Activated T-cell treated with anti-CD3 and anti-CD28 coated beads, Interleukin-2, amount 50 U/mL, for 24 hours (primary cell): Measurements from ENCODE around the gene PRM1.
A peak's percentile ranks its signal among the peaks of the same experiment; 100 is the strongest.

Source experiments
- DNase-seq: peaks from one replicate; pipeline ENCODE4 v3.0.0-alpha.2; 2020
- H3K27ac Mint-ChIP-seq: 2 replicates; pipeline ENCODE4 v1.8.0; 2020; ENCODE audit warnings: mild to moderate bottlenecking, mixed read lengths
- H3K27me3 Mint-ChIP-seq: 2 replicates; pipeline ENCODE4 v1.8.0; 2020; ENCODE audit warnings: mixed read lengths
- H3K36me3 Mint-ChIP-seq: 2 replicates; pipeline ENCODE4 v1.8.0; 2020; ENCODE audit warnings: low read depth, mixed read lengths
- H3K4me1 Mint-ChIP-seq: 2 replicates; pipeline ENCODE4 v1.8.0; 2020; ENCODE audit warnings: low read depth, mixed read lengths
- H3K4me3 Mint-ChIP-seq: 2 replicates; pipeline ENCODE4 v1.8.0; 2020; ENCODE audit warnings: mild to moderate bottlenecking, moderate library complexity, mixed read lengths
- H3K9me3 Mint-ChIP-seq: 2 replicates; pipeline ENCODE4 v1.8.0; 2020; ENCODE audit warnings: mixed read lengths

PRM1 gene

DNA sequence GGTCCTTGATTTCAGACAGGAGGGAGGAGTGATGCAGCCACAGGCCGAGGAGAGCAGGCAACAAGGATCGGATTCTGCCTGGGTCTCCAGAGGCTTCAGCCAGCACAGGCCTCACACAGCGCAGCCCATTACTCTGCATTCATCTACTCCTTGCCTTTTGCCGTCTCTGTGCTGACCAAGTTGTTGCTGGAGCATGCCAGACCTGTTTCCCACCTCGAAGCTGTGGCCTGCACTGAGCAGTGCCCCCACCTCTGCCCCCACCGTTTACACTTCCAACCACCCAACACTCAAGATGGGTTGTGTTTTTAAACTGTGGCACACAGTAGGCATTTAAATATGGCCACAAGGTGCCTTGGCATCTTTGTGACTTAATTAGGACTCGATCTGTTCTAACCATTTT is 6.2 kb downstream of the PRM1 start:
- Mint-ChIP-seq H3K27ac (no peak overlapping the region), H3K4me1 (no peaks in the 10 kb centered on the region), H3K4me3 (no peak overlapping the region), H3K9me3 (no peaks in the 10 kb centered on the region), H3K27me3 (no peaks in the 10 kb centered on the region), H3K36me3 (no peaks in the 10 kb centered on the region)
- DNase-seq, result no peak

DNA sequence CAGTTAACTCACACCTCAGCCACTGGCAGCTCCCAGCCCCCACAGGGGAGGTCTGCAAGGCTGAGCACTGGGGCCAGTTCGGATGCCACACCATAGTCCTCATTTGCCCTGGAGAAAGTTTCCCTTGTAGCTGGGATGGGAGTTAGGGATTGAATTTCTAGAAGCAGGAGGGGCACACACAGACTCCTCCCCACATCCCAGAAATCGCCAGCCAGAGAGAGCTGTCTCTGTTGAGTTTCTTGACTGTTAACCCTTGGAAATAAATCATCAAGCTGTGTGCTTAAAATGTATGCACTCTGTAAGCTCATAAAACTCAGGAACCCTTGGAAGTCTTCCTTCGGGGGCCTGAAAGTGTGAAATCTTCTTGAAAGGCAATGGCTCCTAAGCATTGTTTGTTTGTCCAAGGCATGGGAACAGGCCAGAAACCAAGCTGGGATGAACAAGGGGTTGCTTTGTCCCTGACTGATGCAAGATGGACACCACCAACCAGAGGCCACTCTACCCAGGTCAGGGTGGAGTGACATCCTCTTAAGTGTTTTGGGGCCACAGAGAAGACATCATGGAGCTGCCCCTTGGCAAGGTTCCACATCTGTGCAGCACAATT is 7.3 kb downstream of the PRM1 start:
- H3K27ac Mint-ChIP-seq, result no peak overlapping the region
- H3K27me3 Mint-ChIP-seq, result no peaks in the 10 kb centered on the region
- H3K36me3 Mint-ChIP-seq, result no peaks in the 10 kb centered on the region
- no peak overlapping the region for H3K4me3 Mint-ChIP-seq
- H3K9me3 Mint-ChIP-seq, result no peaks in the 10 kb centered on the region
- no peaks in the 10 kb centered on the region for H3K4me1 Mint-ChIP-seq
- DNase-seq, result no peak

- Mint-ChIP-seq H3K27me3 (no peaks in the 10 kb centered on the region), H3K36me3 (no peaks in the 10 kb centered on the region), H3K4me1 (no peaks in the 10 kb centered on the region), H3K9me3 (no peaks in the 10 kb centered on the region), H3K4me3 (no peak within 1 kb of the TSS), H3K27ac (no peak within 1 kb of the TSS)
- no peak for DNase-seq
Measured at GRCh38 chr16:11272921-11273720, 8.0 kb downstream of the PRM1 start, which contains the start of gene PRM3. PRM3 (minus strand) TSS chr16:11273629; CDS start chr16:11273595, 34 bp downstream.

DNA sequence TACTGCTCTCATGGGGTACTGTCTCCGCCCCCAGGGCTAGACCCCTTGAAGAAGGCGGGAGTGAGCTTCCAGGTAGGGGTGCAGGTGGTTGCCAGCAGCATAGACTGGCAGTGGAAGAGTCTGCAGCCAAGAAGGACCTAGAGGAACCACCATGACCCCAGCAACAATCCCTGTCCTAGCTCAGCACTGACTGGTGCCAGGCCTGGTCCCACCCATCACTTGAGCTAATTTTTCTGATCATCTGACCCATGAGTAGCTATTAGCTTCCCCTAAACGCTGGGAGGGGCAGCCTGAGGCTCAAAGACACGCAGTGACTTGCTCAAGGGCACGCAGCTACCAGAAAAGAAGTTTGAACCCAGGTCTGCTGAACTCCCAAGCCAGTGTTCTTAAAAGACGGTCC is 8.6 kb downstream of the PRM1 start:
- H3K4me1 Mint-ChIP-seq, result no peaks in the 10 kb centered on the region
- no peak for DNase-seq
- H3K36me3 Mint-ChIP-seq, result no peaks in the 10 kb centered on the region
- no peak overlapping the region for H3K27ac Mint-ChIP-seq
- H3K27me3 Mint-ChIP-seq, result no peaks in the 10 kb centered on the region
- no peak overlapping the region for H3K4me3 Mint-ChIP-seq
- no peaks in the 10 kb centered on the region for H3K9me3 Mint-ChIP-seq

DNA sequence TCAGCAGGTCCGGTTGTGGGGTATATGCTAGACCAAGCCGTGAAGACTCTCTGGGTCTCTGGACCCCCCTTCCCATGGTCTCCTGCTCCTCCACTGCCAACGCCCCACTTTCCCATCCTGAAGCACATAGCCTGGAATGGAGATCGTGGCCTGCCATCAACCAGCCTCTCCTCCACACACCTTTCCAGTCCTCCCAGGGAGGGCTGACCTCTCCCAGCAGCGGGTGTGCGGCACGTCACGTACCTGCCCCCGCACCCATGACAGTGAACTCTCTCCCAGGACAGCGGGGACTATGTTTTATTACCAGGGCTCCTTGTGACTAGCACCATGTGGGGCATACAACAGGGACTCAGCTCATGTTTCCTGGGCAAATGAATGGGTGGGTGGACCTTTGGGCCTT is 9.5 kb downstream of the PRM1 start:
- Mint-ChIP-seq H3K27me3 (no peaks in the 10 kb centered on the region), H3K36me3 (no peaks in the 10 kb centered on the region), H3K9me3 (no peaks in the 10 kb centered on the region)

DNA sequence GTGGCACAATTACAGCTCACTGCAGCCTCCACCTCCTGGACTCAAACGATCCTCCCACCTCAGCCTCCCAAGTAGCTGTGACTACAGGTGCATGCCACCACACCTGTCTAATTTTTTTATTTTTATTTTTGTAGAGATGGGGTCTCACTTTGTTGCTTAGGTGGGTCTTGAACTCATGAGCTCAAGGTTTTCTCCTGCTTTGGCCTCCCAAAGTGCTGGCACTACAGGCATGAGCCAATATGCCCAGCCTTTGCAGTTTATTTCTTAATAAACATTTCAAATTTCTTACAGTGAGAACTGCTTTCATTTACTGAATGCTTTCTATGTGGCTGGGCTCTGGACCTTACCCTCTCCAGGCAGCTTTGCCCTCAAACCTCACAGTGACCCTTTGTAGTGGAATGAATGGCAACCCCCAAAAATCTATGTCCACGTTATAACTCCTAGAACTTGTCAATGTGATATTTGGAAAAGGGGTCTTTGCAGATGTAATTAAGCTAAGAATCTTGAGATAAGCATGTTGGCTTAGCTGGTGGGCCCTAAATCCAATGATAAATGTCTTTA is 10.4 kb downstream of the PRM1 start:
- peaks cover under 1% of the 10 kb centered on the region for H3K4me1 Mint-ChIP-seq
- no peak overlapping the region for H3K27ac Mint-ChIP-seq
- no peaks in the 10 kb centered on the region for H3K27me3 Mint-ChIP-seq
- H3K4me3 Mint-ChIP-seq, result no peak overlapping the region
- no peak for DNase-seq
- no peaks in the 10 kb centered on the region for H3K36me3 Mint-ChIP-seq
- H3K9me3 Mint-ChIP-seq, result no peaks in the 10 kb centered on the region

More for the DNA sequence above, 9.5 kb downstream of the PRM1 start:
- no peak for DNase-seq
- Mint-ChIP-seq H3K4me3 (no peak overlapping the region), H3K4me1 (no peaks in the 10 kb centered on the region), H3K27ac (no peak overlapping the region)

GRCh38 chr16:11268921-11269375 is 12.2 kb downstream of the PRM1 start, which contains the start of gene TNP2:
TNP2 (minus strand) TSS chr16:11269325; CDS start chr16:11269262, 63 bp downstream.
- H3K27ac Mint-ChIP-seq, result no peak within 1 kb of the TSS
- no peak for DNase-seq
- no peaks in the 10 kb centered on the region for H3K36me3 Mint-ChIP-seq
- H3K4me3 Mint-ChIP-seq, result no peak within 1 kb of the TSS
- no peaks in the 10 kb centered on the region for H3K27me3 Mint-ChIP-seq
- no peaks in the 10 kb centered on the region for H3K9me3 Mint-ChIP-seq
- peaks cover 15% of the 10 kb centered on the region for H3K4me1 Mint-ChIP-seq

DNA sequence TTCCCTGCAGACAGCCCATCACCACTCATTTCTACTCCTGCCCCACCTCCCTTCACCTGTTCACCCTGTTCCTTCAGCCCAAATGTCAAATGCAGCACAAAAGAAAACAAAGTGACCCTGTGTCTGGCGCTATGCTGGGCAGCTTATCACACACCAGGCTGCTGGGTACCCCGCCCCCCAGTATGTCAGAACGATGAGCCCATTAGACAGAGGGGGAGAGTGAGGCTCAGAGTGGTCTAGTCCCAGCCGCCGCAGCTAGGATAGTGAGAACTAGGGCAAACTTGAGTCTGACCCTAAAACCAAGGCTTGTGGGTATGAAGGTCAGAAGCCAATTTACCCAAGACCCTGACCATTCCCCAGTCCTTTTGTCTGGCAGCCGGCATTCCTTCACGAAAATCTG is 16.0 kb downstream of the PRM1 start:
- no peak for DNase-seq
- no peaks in the 10 kb centered on the region for H3K9me3 Mint-ChIP-seq
- H3K4me3 Mint-ChIP-seq, result no peak overlapping the region
- H3K4me1 Mint-ChIP-seq, result peaks cover 37% of the 10 kb centered on the region
- no peaks in the 10 kb centered on the region for H3K27me3 Mint-ChIP-seq
- H3K36me3 Mint-ChIP-seq, result no peaks in the 10 kb centered on the region
- no peak overlapping the region for H3K27ac Mint-ChIP-seq

DNA sequence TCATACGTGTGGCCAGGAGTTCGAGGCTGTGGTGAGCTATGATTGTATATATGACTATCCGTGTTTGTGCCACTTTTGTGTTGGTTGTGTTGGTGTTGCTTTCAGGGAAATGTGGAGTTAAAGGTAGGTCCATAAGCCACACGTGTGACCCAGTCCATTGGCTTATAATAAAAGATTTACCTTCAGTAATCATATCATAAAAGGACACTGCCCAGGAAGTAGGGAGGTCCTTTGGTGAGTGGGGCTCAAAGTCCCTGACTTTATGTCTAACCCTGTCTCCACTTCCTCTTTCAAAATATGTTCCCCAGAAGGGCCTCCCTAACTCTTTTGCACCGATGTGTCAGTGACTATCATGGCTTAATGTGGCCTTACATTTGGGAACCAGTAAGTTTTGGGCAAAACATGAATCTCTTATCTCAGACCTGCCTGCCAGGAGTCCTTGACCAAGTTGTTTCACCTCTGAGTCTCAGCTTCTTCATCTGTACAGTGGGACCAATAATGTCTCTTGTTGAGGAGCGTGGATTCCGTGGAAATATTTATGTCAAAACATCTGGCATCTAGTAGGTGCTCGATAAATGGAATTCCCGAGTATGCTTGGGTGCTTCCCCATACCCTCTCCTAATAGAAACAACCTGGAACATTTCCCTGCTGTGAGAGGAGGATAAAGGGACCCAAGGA is 16.8 kb downstream of the PRM1 start:
- H3K36me3 Mint-ChIP-seq, result no peaks in the 10 kb centered on the region
- peaks cover 42% of the 10 kb centered on the region for H3K4me1 Mint-ChIP-seq
- peak overlapping the region; percentile 91 for H3K27ac Mint-ChIP-seq
- DNase-seq, result no peak
- peak overlapping the region; percentile 43 for H3K4me3 Mint-ChIP-seq
- no peaks in the 10 kb centered on the region for H3K27me3 Mint-ChIP-seq
- no peaks in the 10 kb centered on the region for H3K9me3 Mint-ChIP-seq

DNA sequence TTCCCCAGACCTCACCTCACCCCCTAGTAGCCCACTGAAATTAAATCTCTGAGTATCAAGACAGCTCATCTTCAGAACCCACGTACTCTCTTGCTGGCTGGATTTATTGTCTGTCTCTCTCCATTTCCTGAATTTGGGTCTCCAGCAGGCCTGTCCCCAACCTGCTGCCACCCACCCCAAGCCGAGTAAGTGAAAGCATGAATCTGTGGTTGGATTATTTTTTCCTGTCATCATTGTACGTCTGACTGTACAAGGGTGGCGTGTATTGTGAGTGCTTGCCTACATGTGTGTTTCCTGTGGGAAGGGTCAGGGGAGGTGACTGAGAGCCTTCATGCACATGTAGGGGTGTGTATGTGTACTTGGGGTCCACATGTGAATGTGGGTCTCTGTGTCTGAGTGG is 17.4 kb downstream of the PRM1 start:
- peak; percentile 66 for DNase-seq
- Mint-ChIP-seq H3K36me3 (no peaks in the 10 kb centered on the region), H3K4me3 (peak overlapping the region; percentile 43)

DNA sequence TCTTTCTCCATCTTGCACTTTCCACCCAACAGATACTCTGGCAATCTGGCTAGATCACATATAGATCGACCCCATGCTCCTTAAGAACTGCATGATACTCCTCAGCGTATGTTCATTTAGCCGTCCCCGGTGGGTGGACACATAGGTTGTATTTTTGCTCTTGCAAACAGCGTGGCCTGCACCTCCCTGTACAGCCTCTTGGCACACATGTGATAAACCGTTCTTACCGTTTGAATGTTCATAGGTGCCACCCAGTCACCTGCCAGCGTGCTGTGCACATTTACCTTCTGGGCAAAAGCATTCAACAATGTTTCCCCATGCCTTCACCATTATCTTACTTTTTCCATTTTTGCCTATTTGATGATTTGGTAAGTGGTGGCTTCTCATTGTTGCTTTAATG is 18.2 kb downstream of the PRM1 start:
- Mint-ChIP-seq H3K4me3 (no peak overlapping the region), H3K27me3 (no peaks in the 10 kb centered on the region), H3K4me1 (peaks cover 56% of the 10 kb centered on the region), H3K9me3 (no peaks in the 10 kb centered on the region), H3K27ac (no peak overlapping the region), H3K36me3 (no peaks in the 10 kb centered on the region)
- DNase-seq, result no peak

More for the DNA sequence above, 17.4 kb downstream of the PRM1 start:
- H3K27ac Mint-ChIP-seq, result peak overlapping the region; percentile 91
- H3K4me1 Mint-ChIP-seq, result peaks cover 48% of the 10 kb centered on the region
- H3K9me3 Mint-ChIP-seq, result no peaks in the 10 kb centered on the region
- no peaks in the 10 kb centered on the region for H3K27me3 Mint-ChIP-seq

DNA sequence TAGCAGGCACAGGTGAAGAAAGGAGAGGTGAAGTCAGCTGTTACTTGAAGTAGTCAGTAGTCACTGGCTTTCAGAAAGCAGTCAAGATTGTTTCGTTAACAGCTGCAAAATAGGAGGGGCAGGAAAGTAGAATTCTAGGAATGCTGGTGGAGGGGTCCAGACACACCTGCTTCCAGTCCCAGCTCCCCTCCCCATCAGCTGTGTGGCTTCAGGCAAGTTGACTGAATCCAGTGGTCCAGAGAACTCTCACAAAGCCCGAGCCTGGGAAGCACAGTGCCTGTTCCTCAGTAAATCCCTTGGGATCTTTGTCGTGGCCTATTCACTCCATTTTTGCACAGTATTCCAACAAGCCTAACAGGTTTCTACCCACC is 20.5 kb downstream of the PRM1 start:
- Mint-ChIP-seq H3K36me3 (peaks cover 8% of the 10 kb centered on the region), H3K27ac (no peak overlapping the region), H3K4me3 (no peak overlapping the region), H3K27me3 (no peaks in the 10 kb centered on the region), H3K9me3 (no peaks in the 10 kb centered on the region), H3K4me1 (peaks cover 67% of the 10 kb centered on the region)
- DNase-seq, result no peak

DNA sequence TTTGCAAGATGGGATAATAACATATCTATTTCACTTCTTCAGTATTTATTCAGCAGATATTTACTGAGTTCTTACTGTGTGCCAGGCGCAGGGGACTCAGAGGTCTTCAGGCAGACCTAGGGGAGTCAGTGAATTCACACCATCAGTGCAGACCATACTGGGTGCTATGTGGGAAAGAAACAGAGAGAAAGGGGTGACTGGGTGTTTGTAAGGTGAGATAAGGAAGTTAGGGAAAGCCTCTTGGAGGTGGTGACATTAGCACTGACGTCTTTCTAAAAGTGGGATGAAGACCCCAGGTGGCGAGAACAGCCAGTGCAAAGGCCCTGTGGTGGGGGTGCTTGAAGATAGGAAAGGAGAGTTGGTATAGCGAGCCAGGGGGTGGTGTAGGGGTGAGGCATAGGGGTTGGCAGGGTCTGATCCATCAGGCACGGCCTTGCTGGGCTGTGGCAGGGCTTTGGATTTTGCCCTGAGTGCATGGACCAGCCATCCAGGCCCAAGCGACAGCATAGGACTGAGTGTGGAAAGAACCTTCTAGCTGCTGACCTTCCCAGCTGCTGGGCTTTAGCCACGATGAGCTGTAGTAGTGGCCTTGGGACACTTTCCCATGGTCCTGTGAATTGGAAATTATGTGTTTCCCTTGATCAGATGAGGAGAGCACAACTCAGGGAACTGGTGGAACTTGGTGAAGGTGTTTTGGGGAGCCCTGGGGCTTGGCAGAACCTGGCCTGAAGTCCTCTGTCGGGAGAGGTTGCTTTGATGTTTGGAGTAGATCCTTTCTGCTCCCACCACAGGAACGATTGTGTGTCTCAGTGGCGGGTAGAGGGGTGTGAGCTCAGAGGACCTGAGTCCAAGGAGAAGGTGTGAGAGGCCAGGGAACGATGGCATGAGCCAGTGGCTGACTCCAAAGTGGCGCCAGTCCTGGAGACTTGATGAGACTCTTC is 21.2 kb downstream of the PRM1 start:
- Mint-ChIP-seq H3K4me3 (no peak overlapping the region), H3K9me3 (no peaks in the 10 kb centered on the region), H3K36me3 (peaks cover 13% of the 10 kb centered on the region), H3K27me3 (no peaks in the 10 kb centered on the region), H3K27ac (peak overlapping the region; percentile 99), H3K4me1 (peaks cover 63% of the 10 kb centered on the region)
- no peak for DNase-seq
